ENCODE data around the gene TXK. TPM values are rescaled to one million over a fixed set of nuclear protein-coding genes. Genes with fewer than 3 reads are reported as not detected.

The TXK gene
- total RNA-seq, 1 experiment from 2014 or later = not detected

GRCh38 chr4:48074657-48075056 is 59.4 kb downstream of the TXK start:
- in situ Hi-C loops (cut with HindIII; ENCODE audit: low pct_unique_long_range_greater_than_20kb, low sequenced_read_pairs) = no loop called here

GRCh38 chr4:48073567-48074103 is 60.4 kb downstream of the TXK start:
- in situ Hi-C loops (cut with HindIII; ENCODE audit: low pct_unique_long_range_greater_than_20kb, low sequenced_read_pairs) = no loop called here
- no peak for DNase-seq (ENCODE audit: low read depth)

More at GRCh38 chr4:48074657-48075056, 59.4 kb downstream of the TXK start:
- no peak for DNase-seq (ENCODE audit: low read depth)

GRCh38 chr4:48071191-48071590 is 62.9 kb downstream of the TXK start:
- in situ Hi-C loops (cut with HindIII; ENCODE audit: low pct_unique_long_range_greater_than_20kb, low sequenced_read_pairs) = no loop called here
- peak; percentile 64 for DNase-seq (ENCODE audit: low read depth)

- in situ Hi-C loops (cut with HindIII; ENCODE audit: low pct_unique_long_range_greater_than_20kb, low sequenced_read_pairs) = no loop called here
- DNase-seq (ENCODE audit: low read depth) = no peak
These were observed 65.0 kb downstream of the TXK start for GRCh38 chr4:48069026-48069425.

- no peak for DNase-seq (ENCODE audit: low read depth)
- in situ Hi-C loops (cut with HindIII; ENCODE audit: low pct_unique_long_range_greater_than_20kb, low sequenced_read_pairs) = no loop called here
These were observed 65.9 kb downstream of the TXK start for GRCh38 chr4:48068182-48068581.

GRCh38 chr4:48067536-48067935 is 66.5 kb downstream of the TXK start:
- DNase-seq (ENCODE audit: low read depth) = no peak
- in situ Hi-C loops (cut with HindIII; ENCODE audit: low pct_unique_long_range_greater_than_20kb, low sequenced_read_pairs) = no loop called here

GRCh38 chr4:48065587-48066052 is 68.4 kb downstream of the TXK start:
- DNase-seq (ENCODE audit: low read depth) = no peak
- in situ Hi-C loops (cut with HindIII; ENCODE audit: low pct_unique_long_range_greater_than_20kb, low sequenced_read_pairs) = no loop called here

GRCh38 chr4:48064349-48064748 is 69.7 kb downstream of the TXK start:
- DNase-seq (ENCODE audit: low read depth) = no peak
- in situ Hi-C loops (cut with HindIII; ENCODE audit: low pct_unique_long_range_greater_than_20kb, low sequenced_read_pairs) = no loop called here

- no peak for DNase-seq (ENCODE audit: low read depth)
- in situ Hi-C loops (cut with HindIII; ENCODE audit: low pct_unique_long_range_greater_than_20kb, low sequenced_read_pairs) = no loop called here
These were observed 75.2 kb downstream of the TXK start for GRCh38 chr4:48058617-48059530.

GRCh38 chr4:48051078-48051477 is 83.0 kb downstream of the TXK start:
- in situ Hi-C loops (cut with HindIII; ENCODE audit: low pct_unique_long_range_greater_than_20kb, low sequenced_read_pairs) = no loop called here
- no peak for DNase-seq (ENCODE audit: low read depth)

GRCh38 chr4:48049483-48049882 is 84.6 kb downstream of the TXK start:
- in situ Hi-C loops (cut with HindIII; ENCODE audit: low pct_unique_long_range_greater_than_20kb, low sequenced_read_pairs) = no loop called here
- no peak for DNase-seq (ENCODE audit: low read depth)

- in situ Hi-C loops (cut with HindIII; ENCODE audit: low pct_unique_long_range_greater_than_20kb, low sequenced_read_pairs) = no loop called here
- no peak for DNase-seq (ENCODE audit: low read depth)
These were observed 86.2 kb downstream of the TXK start for GRCh38 chr4:48047896-48048295.

- no peak for DNase-seq (ENCODE audit: low read depth)
- in situ Hi-C loops (cut with HindIII; ENCODE audit: low pct_unique_long_range_greater_than_20kb, low sequenced_read_pairs) = no loop called here
These were observed 86.6 kb downstream of the TXK start for GRCh38 chr4:48047421-48047844.

GRCh38 chr4:48046059-48046458 is 88.0 kb downstream of the TXK start:
- in situ Hi-C loops (cut with HindIII; ENCODE audit: low pct_unique_long_range_greater_than_20kb, low sequenced_read_pairs) = no loop called here
- DNase-seq (ENCODE audit: low read depth) = no peak

GRCh38 chr4:48044298-48044697 is 89.8 kb downstream of the TXK start:
- no peak for DNase-seq (ENCODE audit: low read depth)
- in situ Hi-C loops (cut with HindIII; ENCODE audit: low pct_unique_long_range_greater_than_20kb, low sequenced_read_pairs) = no loop called here

GRCh38 chr4:48043504-48043903 is 90.5 kb downstream of the TXK start:
- in situ Hi-C loops (cut with HindIII; ENCODE audit: low pct_unique_long_range_greater_than_20kb, low sequenced_read_pairs) = no loop called here
- DNase-seq (ENCODE audit: low read depth) = no peak

GRCh38 chr4:48042979-48043461 is 91.0 kb downstream of the TXK start:
- no peak for DNase-seq (ENCODE audit: low read depth)
- in situ Hi-C loops (cut with HindIII; ENCODE audit: low pct_unique_long_range_greater_than_20kb, low sequenced_read_pairs) = no loop called here

GRCh38 chr4:48041535-48042137 is 92.4 kb downstream of the TXK start:
- DNase-seq (ENCODE audit: low read depth) = peak; percentile 18
- in situ Hi-C loops (cut with HindIII; ENCODE audit: low pct_unique_long_range_greater_than_20kb, low sequenced_read_pairs) = no loop called here

GRCh38 chr4:48039561-48039960 is 94.5 kb downstream of the TXK start:
- no peak for DNase-seq (ENCODE audit: low read depth)
- in situ Hi-C loops (cut with HindIII; ENCODE audit: low pct_unique_long_range_greater_than_20kb, low sequenced_read_pairs) = no loop called here

Measured in Caki2 (cell line).